NCI-H446 (cell line): ENCODE measurements around the gene MYPN.
"Not testable (repeated sequence)": the region's sequence is repeated elsewhere in the genome, so short reads cannot be mapped to it uniquely, and the experiment has no call there.

Source experiments
- DNase-seq, 2 experiments: peaks; one replicate each; lab custom pipeline; 2025; lab: John Stamatoyannopoulos, UW

The MYPN gene

GRCh38 chr10:68172324-68172723, 63.0 kb downstream of the MYPN start:
- no peak for DNase-seq

DNA sequence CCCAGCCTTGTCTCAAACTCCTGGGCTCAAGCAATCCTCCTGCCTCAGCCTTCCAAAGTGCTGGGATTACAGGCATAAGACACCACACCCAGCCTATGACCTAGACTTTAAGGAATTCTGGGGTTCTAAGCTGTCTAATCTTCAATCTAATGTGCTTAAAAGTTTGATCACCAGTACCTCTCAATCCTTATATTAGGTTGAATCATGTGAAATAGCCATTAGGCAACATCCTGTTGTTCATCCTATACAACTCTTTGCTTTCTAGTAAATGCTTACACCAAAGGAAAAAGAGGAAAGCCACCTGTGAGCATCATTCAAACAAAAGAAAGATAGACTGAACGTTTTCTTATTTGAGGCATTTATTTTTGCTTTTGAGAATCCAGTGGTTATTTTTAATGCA, 66.7 kb downstream of the MYPN start:
- no peak for DNase-seq

- no peak for DNase-seq
Observed at GRCh38 chr10:68176797-68177196, 67.5 kb downstream of the MYPN start.

GRCh38 chr10:68178592-68178991, 69.3 kb downstream of the MYPN start:
- DNase-seq, result no peak

DNA sequence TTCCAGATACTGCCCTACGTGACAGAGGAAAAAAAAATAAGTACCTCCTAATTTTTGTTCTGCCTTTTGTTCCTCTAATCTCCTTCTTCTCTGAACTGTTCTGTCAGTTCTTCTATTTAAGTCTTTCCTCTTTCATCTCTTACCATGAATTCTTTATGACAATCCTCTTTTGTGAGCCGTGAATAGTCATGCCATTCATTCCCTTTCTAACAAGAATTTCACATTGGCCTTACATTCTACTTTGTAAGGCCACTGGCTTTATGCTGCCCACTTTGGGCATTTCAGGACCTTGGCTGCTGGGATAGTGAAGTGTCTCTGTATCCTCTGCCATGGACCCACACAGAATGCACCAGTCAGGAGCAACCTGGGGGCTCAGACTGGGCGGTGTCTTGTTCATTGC, 69.7 kb downstream of the MYPN start:
- no peak for DNase-seq

DNA sequence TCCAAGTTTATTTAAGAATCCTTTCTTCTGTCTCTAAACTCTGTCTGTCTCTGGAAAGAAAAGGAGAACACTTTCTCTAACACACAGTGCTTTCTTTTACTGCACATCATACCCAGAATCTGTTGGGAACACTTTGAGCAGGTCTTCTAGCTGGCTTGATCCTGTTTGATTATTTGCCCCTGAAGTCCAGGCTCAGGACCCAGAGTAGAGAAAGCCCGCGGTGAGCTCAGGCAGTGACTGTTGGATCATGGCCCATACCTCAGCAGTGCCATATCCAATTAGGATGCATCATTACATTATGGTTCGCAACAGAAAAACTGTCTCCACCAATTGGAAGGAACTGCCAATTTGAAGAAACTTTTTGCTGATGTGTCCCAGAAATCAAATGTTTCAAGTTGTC, 71.2 kb downstream of the MYPN start:
- peak in 1 of 2 experiments; percentile 0 for DNase-seq

- DNase-seq, result no peak
Observed at GRCh38 chr10:68184546-68184945, 75.3 kb downstream of the MYPN start.

- DNase-seq, result no peak
Observed at GRCh38 chr10:68185085-68185484, 75.8 kb downstream of the MYPN start.

- DNase-seq, result no peak
Observed at GRCh38 chr10:68188835-68189234, 79.5 kb downstream of the MYPN start.

GRCh38 chr10:68192113-68192512, 82.8 kb downstream of the MYPN start:
- DNase-seq, result no peak

DNA sequence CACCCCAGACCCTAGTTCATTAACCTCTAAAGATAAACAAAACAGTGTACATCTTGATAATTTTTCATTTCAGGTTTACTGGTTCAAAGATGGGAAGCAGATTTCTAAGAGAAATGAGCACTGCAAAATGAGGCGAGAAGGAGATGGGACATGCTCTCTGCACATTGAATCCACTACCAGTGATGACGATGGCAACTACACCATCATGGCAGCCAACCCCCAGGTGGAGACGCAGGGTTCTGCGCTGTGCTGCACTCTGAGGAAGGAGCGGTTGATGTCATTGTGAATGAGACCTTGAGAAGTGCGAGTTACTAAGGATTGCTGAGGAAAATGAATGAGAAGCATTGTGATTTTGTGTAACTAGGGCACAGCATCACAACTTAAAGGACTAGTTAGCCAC, 85.0 kb downstream of the MYPN start:
- no peak for DNase-seq

DNA sequence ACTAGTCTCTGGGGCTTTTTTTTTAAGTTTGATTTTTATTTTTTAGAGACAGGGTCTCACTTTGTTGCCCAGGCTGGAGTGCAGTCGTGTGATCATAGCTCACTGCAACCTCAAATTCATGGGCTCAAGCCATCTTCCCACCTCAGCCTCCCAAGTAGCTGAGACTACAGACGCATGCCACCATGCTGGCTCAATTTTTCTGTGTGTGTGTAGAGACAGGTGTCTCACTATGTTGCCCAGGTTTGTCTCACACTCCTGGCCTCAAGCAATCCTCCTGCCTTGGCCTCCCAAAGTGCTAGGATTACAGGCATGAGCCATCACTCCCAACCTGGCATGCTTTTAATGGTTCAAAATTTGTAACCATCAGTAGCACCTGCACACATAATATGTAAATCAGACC, 86.5 kb downstream of the MYPN start:
- DNase-seq, result not testable (repeated sequence)

DNA sequence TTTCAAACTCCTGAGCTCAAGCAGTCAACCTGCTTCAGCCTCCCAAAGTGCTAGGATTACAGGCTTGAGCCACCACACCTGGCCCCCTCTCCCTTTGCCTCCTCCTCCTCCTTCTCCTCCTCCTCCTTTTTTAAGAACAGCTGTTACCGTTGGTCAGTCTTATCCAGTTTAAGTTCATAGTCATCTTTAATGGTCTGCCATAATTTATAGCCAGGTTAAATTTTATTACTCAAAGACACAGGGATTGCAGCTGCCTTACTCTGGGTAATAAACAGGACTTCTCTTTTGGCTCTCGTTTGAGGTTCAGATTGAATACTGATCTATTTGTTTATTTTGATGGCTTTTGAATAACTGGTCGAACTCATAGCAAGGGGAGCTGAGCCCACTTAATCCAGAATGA, 87.4 kb downstream of the MYPN start:
- DNase-seq, result no peak

- DNase-seq, result no peak
Observed at GRCh38 chr10:68202960-68203353, 93.7 kb downstream of the MYPN start.

GRCh38 chr10:68208424-68209042, 99.2 kb downstream of the MYPN start:
- peak; percentile 0 to 43 for DNase-seq

GRCh38 chr10:68211669-68212068, 102.4 kb downstream of the MYPN start:
- no peak for DNase-seq

DNA sequence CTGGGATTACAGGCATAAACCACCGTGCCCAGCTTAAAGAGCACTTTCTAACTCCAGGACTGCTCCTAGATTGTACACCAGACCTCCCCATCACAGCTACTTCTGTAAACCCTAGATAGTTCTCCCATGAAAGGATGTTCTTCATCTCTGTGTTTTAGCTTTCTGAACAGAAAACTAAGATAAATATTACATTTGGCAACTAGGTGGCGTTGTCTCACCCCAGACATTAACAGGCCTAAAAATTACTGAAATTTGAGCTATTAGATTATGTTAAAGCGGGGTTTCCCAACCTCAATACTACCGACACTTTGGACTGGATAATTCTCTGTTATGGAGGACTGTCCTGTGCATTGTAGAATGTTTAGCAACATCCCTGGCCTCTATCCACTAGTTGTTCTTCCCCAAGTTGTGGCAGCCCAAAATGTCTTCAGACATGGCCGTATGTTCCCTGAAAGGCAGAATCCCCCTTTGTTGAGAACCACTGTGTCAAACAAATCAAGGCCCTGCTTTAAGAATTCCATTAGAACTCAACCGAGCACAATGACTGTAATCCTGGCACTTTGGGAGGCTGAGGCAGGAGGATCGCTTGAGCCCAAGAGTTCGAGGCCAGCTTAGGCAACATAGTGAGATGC, 103.5 kb downstream of the MYPN start:
- peak; percentile 1 to 21 for DNase-seq

DNA sequence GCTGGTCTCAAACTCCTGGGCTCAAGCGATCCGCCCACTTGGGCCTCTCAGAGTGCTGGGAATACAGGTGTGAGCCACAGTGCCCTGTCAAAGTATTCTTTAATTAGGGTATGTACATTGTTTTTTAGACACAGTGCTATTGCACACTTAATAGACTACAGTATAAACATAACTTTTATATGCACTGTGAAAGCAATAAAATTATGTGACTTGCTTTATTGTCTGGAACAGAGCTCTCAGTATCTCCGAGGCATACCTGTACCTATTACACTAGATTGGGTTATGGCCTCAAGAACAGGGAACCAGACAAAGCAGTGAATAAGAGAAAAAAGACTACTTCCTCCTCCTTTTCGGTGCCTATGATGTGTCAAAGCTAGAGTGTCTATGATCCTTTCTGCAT, 109.5 kb downstream of the MYPN start:
- DNase-seq, result no peak

DNA sequence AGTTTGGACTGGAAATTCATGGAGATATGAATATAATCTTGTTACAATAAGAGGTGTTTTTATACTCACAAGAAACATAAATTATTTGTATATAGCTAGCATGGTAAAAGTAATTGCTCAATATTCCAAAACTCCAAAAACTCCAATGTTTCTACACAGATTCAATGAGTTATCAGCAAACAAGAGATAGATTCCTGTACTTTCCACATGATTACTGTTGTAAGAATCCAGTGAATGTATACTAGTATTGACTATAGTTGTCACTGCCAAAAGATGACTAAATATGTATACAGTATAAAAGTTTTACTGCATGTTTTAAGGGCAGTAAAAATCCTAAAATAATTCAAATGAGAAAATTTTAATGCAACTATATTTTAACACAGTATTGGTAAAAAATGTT, 111.9 kb downstream of the MYPN start:
- no peak for DNase-seq

GRCh38 chr10:68222391-68222790, 113.1 kb downstream of the MYPN start:
- no peak for DNase-seq

DNA sequence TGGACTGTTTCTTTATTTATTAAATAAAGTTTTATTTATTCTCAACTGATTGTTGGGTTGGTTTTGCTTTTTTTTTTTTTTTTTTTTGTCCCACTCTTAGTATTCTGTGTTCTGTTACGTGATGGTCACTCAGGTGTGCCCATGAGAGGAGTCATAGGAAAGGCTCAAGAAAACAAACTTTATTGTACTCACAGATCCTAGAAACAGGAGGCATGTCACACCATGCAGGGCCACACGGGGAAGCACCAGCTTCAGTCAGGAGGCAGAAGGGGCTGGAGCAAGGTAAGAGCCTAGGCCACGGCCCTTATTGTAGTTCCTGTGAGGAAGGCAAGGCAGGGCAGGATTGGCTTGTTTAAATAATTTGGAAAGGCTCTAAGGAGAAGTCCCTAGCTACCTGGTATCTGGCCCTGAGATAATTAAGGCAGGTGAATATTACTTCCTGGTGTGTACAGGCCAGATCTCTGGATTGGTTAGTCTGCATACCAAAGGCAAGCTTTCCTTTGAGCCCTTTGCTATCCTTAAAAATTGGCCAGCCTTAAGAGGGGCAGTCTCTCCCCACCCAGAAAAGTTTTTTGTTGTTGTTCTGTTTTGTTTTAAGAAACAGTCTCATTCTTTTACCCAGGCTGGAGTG, 114.4 kb downstream of the MYPN start:
- peak in 1 of 2 experiments; percentile 0 for DNase-seq

- DNase-seq, result no peak
Observed at GRCh38 chr10:68224810-68225209, 115.5 kb downstream of the MYPN start.

DNA sequence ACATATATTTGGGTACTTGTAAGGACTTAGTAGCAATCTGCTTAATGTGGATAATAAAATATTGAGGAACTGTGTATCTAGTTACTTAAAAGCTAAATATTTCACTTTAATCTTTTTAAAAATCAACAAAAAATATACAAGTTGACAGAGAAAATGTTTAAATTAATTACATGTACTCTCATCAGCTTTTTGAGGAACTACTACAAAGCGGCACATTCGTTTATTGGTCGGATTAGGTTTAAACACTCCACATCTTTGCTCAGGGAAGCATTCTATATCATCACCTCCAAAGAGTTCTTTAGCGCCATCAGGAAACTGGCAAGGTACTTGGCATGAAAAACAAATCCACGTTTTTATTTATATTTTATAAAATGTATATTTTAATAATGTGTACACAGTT, 121.0 kb downstream of the MYPN start:
- no peak for DNase-seq
